Thyroid gland (tissue), 4 donors: ENCODE data around the gene EMC6. TPM values are rescaled to one million over a fixed set of nuclear protein-coding genes. Genes with fewer than 3 reads are reported as not detected.

Experiments
- DNase-seq, 2 donors: peaks; one replicate each; pipeline ENCODE4 v3.0.0-alpha.2; 2019
- H3K27ac ChIP-seq, 3 donors: fragments of 200-600 bp; sonication (generic); 1 replicate in 2 of 3; 2 replicates in 1 of 3; pipeline ENCODE4 v1.5.1; 2016 to 2019; ENCODE audit warnings: mild to moderate bottlenecking in 1 of 3, moderate library complexity in 1 of 3
- H3K27me3 ChIP-seq: fragments of 200-600 bp; sonication (generic); one replicate; pipeline ENCODE4 v1.5.1; 2019
- H3K36me3 ChIP-seq, 2 donors: fragments of 200-600 bp; sonication (generic); one replicate each; pipeline ENCODE4 v1.5.1; 2016 to 2019
- H3K4me1 ChIP-seq, 2 donors: fragments of 200-600 bp; sonication (generic); one replicate each; pipeline ENCODE4 v1.5.1; 2017 to 2019
- H3K4me3 ChIP-seq, 3 donors: fragments of 200-600 bp; sonication (generic); replicated peaks in 1 of 3; 1 replicate in 2 of 3; 2 replicates in 1 of 3; pipeline ENCODE4 v1.5.1; 2016; ENCODE audit warnings: mild to moderate bottlenecking in 1 of 3
- H3K9me3 ChIP-seq: fragments of 200-600 bp; sonication (generic); one replicate; pipeline ENCODE4 v1.5.1; 2017
- CTCF ChIP-seq, 6 experiments: fragments of 200-600 bp in 3 of 6; fragments of 450-650 bp in 3 of 6; sonication (generic) in 3 of 6; IDR thresholded peaks; one replicate each; pipeline ENCODE4 v1.5.1; 2016 to 2019; ENCODE audit warnings: antibody characterized with exemption in 6 of 6, mild to moderate bottlenecking in 2 of 6, inconsistent platforms in 1 of 6, moderate library complexity in 1 of 6
- POLR2A ChIP-seq, 2 donors: fragments of 450-650 bp; IDR thresholded peaks; one replicate each; pipeline ENCODE4 v1.6.1; 2017; ENCODE audit warnings: antibody characterized with exemption in 2 of 2, mild to moderate bottlenecking in 2 of 2, moderate library complexity in 1 of 2
- WGBS, 2 donors: methylation state at CpG; one replicate each; pipeline ENCODE4 v1.1.5; 2017; 5-methylcytosine and 5-hydroxymethylcytosine counted together
- intact Hi-C: fragments of 100-400 bp; cut with DNase I; formaldehyde crosslinking; loops from one replicate; pipeline ENCODE4 v1.15.1; 2023
- total RNA-seq, 4 donors: library from RNA; depleted of rRNA; stranded (reverse); fragments of >200 nt; gene quantifications; one replicate each; pipeline ENCODE4 v1.2.3, GENCODE V29; 2016

Gene EMC6
- total RNA-seq, 4 donors from 2014 or later, result 4.1 to 17.3 (median 11.5) TPM

DNA sequence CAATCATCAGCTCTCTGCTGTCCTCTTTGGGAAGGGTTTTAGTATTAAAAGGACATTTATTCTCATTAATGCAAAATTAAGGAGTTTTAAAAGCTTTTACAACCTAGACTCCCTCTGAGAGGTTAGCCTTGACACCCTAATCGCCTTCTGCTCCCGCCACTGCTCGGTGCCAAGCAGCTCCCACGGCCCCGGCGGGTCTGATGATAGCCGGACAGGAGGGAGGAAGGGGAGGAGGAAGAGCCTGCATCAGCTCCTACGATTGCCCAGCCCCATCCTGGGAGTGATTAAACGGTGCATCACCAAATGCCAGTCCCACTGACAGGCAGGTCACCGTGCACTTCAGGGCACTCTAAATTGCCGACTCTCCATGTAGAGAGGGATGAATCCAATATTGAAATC, 40.8 kb upstream of the EMC6 start:
- Histone ChIP-seq H3K4me1 (no peaks in the 10 kb centered on the region), H3K9me3 (no peaks in the 10 kb centered on the region), H3K27me3 (no peaks in the 10 kb centered on the region), H3K4me3 (no peak overlapping the region), H3K36me3 (peaks cover 20 to 27% of the 10 kb centered on the region in 2 donors), H3K27ac (no peak overlapping the region)
- WGBS, 2 donors, result 91 to 92% methylated on average over 11 of the region's 11 CpGs
- intact Hi-C loops, result no loop called here
- no peak for TF ChIP-seq POLR2A (IDR thresholded peaks at IDR 0.05)
- no peak for TF ChIP-seq CTCF (IDR thresholded peaks at IDR 0.05)
- DNase-seq, result no peak

GRCh38 chr17:3630781-3631180, 37.8 kb upstream of the EMC6 start:
- no peaks in the 10 kb centered on the region for H3K9me3 ChIP-seq
- no peak overlapping the region for H3K27ac ChIP-seq
- no peak for DNase-seq
- TF ChIP-seq POLR2A (IDR thresholded peaks at IDR 0.05) (no peak), CTCF (IDR thresholded peaks at IDR 0.05) (no peak)
- no peaks in the 10 kb centered on the region for H3K4me1 ChIP-seq
- peaks cover 0 to 11% of the 10 kb centered on the region in 2 donors for H3K36me3 ChIP-seq
- no peak overlapping the region for H3K4me3 ChIP-seq
- WGBS, 2 donors, result 90 to 92% methylated on average over 10 of the region's 10 CpGs
- intact Hi-C loops, result no loop called here
- no peaks in the 10 kb centered on the region for H3K27me3 ChIP-seq

DNA sequence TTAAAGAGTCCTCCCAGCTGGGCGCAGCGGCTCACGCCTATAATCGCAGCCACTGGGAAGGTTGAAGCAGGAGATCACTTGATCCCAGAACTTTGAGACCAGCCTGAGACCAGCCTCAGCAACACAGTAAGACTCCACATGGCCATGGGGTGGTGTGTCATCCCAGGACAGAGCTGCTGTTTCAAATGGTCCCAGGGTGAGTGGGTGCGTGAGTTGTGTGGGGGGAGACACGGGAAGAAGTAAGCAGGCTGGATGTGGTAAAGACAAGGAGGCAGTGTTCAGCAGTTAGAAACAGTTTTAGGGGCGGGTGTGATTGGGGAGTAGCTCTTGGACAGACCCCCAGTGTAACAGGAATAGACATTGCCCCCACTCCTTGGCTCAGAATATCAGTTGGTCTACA, 36.3 kb upstream of the EMC6 start:
- Histone ChIP-seq H3K36me3 (peaks cover 0 to 11% of the 10 kb centered on the region in 2 donors), H3K27ac (no peak overlapping the region), H3K4me1 (peaks cover 2% of the 10 kb centered on the region in 2 donors), H3K27me3 (no peaks in the 10 kb centered on the region), H3K4me3 (no peak overlapping the region), H3K9me3 (no peaks in the 10 kb centered on the region)
- 94 to 95% methylated on average over 4 to 7 of the region's 7 CpGs for WGBS, 2 donors
- no peak for DNase-seq
- TF ChIP-seq CTCF (IDR thresholded peaks at IDR 0.05) (no peak), POLR2A (IDR thresholded peaks at IDR 0.05) (no peak)
- intact Hi-C loops, result no loop called here

DNA sequence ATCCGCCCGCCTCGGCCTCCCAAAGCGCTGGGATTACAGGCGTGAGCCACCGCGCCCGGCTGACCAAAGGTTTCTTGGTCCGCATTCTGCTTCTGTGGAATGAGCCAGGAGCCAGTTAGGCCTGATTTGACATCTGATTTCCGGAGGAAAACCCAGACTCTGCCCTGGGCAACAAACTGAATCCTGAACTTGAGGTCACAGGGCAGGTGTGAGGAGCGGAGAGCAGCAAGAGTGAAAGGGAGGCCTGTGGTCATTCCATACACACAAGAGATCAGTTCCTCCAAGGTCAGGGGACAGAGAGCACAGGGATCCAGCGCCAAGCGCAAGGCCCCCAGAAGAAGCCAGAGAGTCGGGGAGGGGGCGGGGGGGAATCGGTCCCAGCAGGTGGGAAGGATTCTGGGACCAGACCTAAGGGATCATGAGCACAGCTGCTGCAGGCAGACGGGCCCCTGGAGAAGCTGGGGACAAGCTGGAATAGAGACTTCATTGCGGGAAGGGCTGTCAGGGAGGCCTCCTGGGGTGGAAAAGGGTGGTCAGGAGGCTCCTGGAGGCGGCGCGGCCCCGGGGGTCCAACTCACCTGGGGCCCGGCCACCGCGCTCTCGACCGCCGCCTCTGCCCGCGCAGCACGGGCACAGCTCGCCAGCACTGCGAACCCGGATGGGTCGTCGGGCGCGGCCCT, 33.0 kb upstream of the EMC6 start:
- TF ChIP-seq POLR2A (IDR thresholded peaks at IDR 0.05), result peak in 1 of 2 donors; percentile 27
- no peak for TF ChIP-seq CTCF (IDR thresholded peaks at IDR 0.05)
- 26 to 38% methylated on average over 18 to 26 of the region's 38 CpGs for WGBS, 2 donors

DNA sequence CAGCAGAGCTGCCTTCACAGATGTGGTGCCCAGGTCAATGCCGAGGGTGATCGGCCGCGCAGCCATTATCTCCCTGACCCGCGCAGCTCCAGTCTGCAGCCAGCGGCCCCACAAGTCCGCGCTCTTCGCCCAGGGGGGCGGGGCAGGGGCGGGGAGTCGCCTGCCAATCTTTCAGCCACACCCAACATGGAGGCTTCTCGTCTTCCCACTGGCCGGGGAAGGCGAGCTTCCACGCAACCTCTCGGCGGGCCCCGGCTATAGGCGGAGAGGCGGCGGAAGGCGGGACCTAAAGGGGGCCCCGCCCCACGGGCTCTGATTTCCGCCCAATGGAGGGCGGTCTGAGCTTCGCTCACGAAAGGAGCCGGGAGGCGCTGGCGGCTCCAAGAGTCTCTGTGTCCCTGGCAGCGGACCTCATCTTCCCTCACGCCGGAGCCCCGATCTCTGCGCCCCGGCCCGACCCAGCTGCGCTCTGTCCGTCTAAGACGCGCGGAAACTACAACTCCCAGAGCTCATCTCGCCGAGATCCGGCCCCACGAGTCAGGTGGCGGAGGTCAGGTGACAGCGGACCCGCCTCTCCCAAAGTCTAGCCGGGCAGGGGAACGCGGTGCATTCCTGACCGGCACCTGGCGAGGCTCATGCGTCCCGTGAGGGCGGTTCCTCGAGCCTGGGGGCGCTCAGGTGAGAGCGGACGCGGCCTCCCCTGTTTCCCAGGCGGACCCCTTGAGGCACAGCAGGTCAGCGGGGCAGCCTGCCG, 32.3 kb upstream of the EMC6 start, which contains the start of the genes CTNS and SHPK:
Gene CTNS (plus strand): TSS at position 607 of the 754 bp plus-strand sequence. CDS start 3,447 bp downstream, outside the sequence.
Gene SHPK (minus strand): TSS at position 97 of the 754 bp plus-strand sequence. CDS start 31 bp downstream, at position 66.
- DNase-seq, result peak; percentile 97
- H3K27ac ChIP-seq, result peak within 1 kb of the TSS; percentile 93 to 99 (median 98)
- H3K9me3 ChIP-seq, result no peaks in the 10 kb centered on the region
- H3K4me3 ChIP-seq, result peak within 1 kb of the TSS; percentile 60 to 99 (median 95)
- intact Hi-C loops, result no loop called here
- H3K27me3 ChIP-seq, result no peaks in the 10 kb centered on the region
- TF ChIP-seq POLR2A (IDR thresholded peaks at IDR 0.05) (peak in 1 of 2 donors; percentile 75), CTCF (IDR thresholded peaks at IDR 0.05) (no peak)
- 1% methylated on average over 23 of the region's 68 CpGs; no CpG with 5 or more reads in 1 of the 2 donors for WGBS, 2 donors
- no peaks in the 10 kb centered on the region for H3K36me3 ChIP-seq
- H3K4me1 ChIP-seq, result peaks cover 7 to 8% of the 10 kb centered on the region in 2 donors

More for the DNA sequence above, 33.0 kb upstream of the EMC6 start:
- H3K27ac ChIP-seq, result peak overlapping the region in 1 of 3 donors; percentile 98
- no peaks in the 10 kb centered on the region for H3K9me3 ChIP-seq
- intact Hi-C loops, result no loop called here
- H3K4me1 ChIP-seq, result peaks cover 7 to 8% of the 10 kb centered on the region in 2 donors
- peak overlapping the region; percentile 60 to 99 (median 95) for H3K4me3 ChIP-seq
- no peaks in the 10 kb centered on the region for H3K27me3 ChIP-seq
- DNase-seq, result peak in 1 of 2 donors; percentile 9
- no peaks in the 10 kb centered on the region for H3K36me3 ChIP-seq
